Ovary (tissue), 9 donors: ENCODE results near the gene DGKG. TPM values are rescaled to one million over a fixed set of nuclear protein-coding genes. Genes with fewer than 3 reads are reported as not detected.
A peak's percentile ranks its signal among the peaks of the same experiment; 100 is the strongest.

Experiments
- DNase-seq, 5 donors: peaks; one replicate each; pipeline ENCODE4 v3.0.0-alpha.2; 2019 to 2020
- H3K27ac ChIP-seq, 2 donors: fragments of 200-600 bp; one replicate each; pipeline versions ENCODE4 v1.5.1 to v1.8.0; 2019 to 2022
- H3K27me3 ChIP-seq: fragments of 200-600 bp; one replicate; pipeline ENCODE4 v1.8.0; 2022
- H3K36me3 ChIP-seq: fragments of 200-600 bp; sonication (generic); one replicate; pipeline ENCODE4 v1.5.1; 2019
- H3K4me1 ChIP-seq: one replicate; pipeline ENCODE4 v1.8.1; 2013; ENCODE audit warnings: mild to moderate bottlenecking, moderate library complexity; ENCODE audit not compliant: insufficient read depth
- H3K4me3 ChIP-seq: fragments of 200-600 bp; sonication (generic); one replicate; pipeline ENCODE4 v1.5.1; 2017
- H3K9me3 ChIP-seq, 2 donors: fragments of 200-600 bp in 1 of 2; sonication (generic) in 1 of 2; one replicate each; pipeline versions ENCODE4 v1.5.1 to v1.8.1; 2013 to 2019; ENCODE audit warnings: mild to moderate bottlenecking in 1 of 2, moderate library complexity in 1 of 2
- EP300 ChIP-seq: sonication (generic); formaldehyde crosslinking; IDR thresholded peaks from one replicate; pipeline ENCODE4 v1.6.1; 2017; ENCODE audit warnings: antibody characterized with exemption
- POLR2A ChIP-seq: fragments of 450-650 bp; IDR thresholded peaks from one replicate; pipeline ENCODE4 v1.6.1; 2017; ENCODE audit warnings: antibody characterized with exemption, mild to moderate bottlenecking, moderate library complexity
- WGBS, 3 donors: extraction: QIAGEN DNeasy Blood & Tissue Kit in 1 of 3; methylation state at CpG; one replicate each; pipeline versions ENCODE4 v1.1.5 to v1.1.7; 2013 to 2017; 5-methylcytosine and 5-hydroxymethylcytosine counted together
- intact Hi-C, 4 donors: fragments of 100-400 bp; cut with DNase I; formaldehyde crosslinking; loops; one replicate each; pipeline versions ENCODE4 v1.11.0 to v1.15.1; 2022 to 2023
- polyA plus RNA-seq, 2 donors: library from polyadenylated mRNA; stranded (reverse); fragments of 200-250 nt in 1 of 2; fragments of 350-450 nt in 1 of 2; fragmentation: Illumina TruSeq in 1 of 2; extraction: RNeasy Lipid Tissue Mini Kit (QIAGEN cat#74804) in 1 of 2; gene quantifications; one replicate each; pipeline ENCODE4 v1.2.3, GENCODE V29; 2013 to 2014
- total RNA-seq, 7 donors: library from RNA; depleted of rRNA in 2 of 7; stranded (reverse); fragments of >200 nt in 2 of 7; fragmentation: NEBNext Ultra II Directional in 3 of 7; extraction: Animal tissue kit (Norgen Biotek cat#: 25700) in 3 of 7; gene quantifications; one replicate each; pipeline versions ENCODE4 v1.1.0 to v1.2.4, GENCODE V29; 2016 to 2023
- TF ChIP-seq, protein P1 (sequence below), 3 donors: fragments of 450-650 bp in 2 of 3; fragments of 200-600 bp in 1 of 3; IDR thresholded peaks; one replicate each; pipeline versions ENCODE4 v1.5.1 to v1.8.0; 2016 to 2022; ENCODE audit warnings: antibody characterized with exemption in 3 of 3, mild to moderate bottlenecking in 1 of 3
- donor health status: DM: no; HTN: no; CAD: no; lungs with moderate emphysema.
- donor health status: DM: no; HTN: no; CAD: no.
- donor health status: Bipolar disorder and iron deficiency.
- donor health status: DM: yes; HTN: yes; CAD: no.
- donor health status: DM: no; HTN: no; CAD: no.
- donor health status: DM: yes; HTN: yes; CAD: no.

The DGKG gene
- total and polyA plus RNA-seq, 9 donors: 1.0 to 7.0 (median 4.1) TPM

DNA sequence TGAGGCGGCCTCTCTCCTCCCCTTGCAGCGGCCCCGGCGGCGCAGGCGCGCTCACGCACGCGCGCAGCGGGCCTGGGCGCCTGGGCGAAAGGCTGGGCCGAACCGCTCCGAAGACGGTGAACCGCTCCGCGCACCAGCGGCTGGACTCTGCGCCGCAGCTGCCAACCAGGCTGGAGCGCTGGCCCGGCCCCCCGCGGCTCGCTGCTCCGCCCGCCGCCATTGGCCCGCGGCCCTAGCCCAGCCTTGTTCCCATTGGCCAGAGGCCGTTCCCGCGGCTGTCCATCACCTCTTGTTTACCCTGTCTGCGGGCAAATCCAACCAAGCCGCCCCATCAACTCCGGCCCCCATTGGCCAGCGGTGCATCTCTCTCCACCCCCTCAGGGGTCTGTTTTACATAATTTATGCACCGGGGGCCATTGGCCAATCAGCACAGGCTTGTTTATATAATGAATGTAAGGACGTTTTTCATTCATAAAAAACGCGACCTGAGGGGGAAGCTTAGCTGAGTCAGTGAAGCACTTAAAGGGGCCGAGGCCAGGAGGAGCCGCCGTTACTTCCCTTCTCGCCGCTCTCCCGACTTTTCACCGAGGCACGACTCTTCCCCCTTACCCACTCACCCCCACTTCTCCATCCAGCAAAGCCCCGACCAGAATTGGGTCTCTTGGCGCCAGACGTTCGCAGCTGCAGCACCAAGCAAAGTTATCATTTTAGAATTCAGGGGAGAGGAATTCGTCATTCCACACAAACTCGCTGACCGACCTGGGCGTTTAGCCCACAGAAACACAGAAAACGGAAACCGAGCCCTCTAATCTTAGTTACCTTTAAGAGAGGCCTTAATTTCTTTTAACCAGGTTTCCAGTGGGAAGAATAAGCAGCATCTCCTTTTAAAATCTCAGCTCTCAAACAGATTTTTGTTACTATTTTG lies 252.8 kb downstream of the DGKG start, which contains the start of gene ETV5:
TSS of gene ETV5 (minus strand) at position 149 of the 925 bp plus-strand sequence. CDS start 3,221 bp downstream, outside the sequence.
- H3K27ac ChIP-seq: peak within 1 kb of the TSS in 1 of 2 donors; percentile 50
- H3K27me3 ChIP-seq: no peaks in the 10 kb centered on the region
- 0 to 1% (median 1%) methylated on average over 43 to 63 of the region's 63 CpGs for WGBS, 3 donors
- intact Hi-C loops: loop anchor here in 1 of 4 donors (2.0 to 10.0 kb wide), 2 partner anchors 168 to 466 kb away; partner anchors contain the start of gene DNAJB11
- TF ChIP-seq POLR2A (peak; percentile 50), EP300 (no peak)
- H3K9me3 ChIP-seq: no peaks in the 10 kb centered on the region
- peaks cover 7% of the 10 kb centered on the region for H3K4me1 ChIP-seq
- DNase-seq: peak; percentile 97 to 99 (median 98)
- peak within 1 kb of the TSS; percentile 64 for H3K4me3 ChIP-seq
- H3K36me3 ChIP-seq: no peaks in the 10 kb centered on the region

DNA sequence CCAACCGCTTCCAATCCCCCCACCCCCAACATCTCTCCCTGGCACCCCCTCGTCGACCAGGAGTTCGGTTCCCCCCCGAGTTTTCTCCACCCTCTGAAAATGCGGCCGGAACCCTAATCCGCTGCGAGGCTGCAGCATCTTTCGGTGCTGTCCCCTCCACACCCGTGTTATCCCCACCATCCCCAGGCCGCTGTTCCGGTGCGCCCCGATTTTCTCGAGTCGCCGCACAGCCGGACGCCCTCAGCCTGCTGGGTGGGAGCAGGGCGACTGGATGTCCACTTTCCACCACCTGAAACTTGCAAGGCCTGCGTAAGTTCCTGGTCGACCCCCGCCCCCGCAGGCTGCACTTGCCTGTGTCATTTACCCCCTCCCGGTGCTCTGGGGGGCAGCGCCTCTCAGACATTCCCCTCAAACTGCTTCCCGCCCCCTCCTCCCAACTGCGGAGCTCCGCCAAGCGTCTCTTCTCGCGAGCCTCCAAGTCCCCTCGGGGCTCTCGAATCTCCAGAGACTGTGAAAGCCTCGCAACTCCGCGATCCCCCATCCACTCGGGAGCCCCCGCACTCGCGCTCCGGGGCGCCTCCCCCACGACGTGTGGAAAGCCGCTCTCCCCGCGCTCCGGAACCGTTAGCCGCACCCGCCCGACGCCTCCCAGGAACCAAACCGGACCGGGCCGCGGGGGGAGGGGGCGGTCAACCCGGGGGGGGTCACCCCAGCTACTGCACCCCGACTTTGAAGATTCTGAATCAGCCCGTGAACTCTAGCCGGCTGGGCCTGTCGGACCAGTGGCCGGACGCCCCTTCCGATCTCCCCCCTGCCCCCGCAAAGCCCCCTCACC lies 253.7 kb downstream of the DGKG start:
- TF ChIP-seq, protein P1, sequence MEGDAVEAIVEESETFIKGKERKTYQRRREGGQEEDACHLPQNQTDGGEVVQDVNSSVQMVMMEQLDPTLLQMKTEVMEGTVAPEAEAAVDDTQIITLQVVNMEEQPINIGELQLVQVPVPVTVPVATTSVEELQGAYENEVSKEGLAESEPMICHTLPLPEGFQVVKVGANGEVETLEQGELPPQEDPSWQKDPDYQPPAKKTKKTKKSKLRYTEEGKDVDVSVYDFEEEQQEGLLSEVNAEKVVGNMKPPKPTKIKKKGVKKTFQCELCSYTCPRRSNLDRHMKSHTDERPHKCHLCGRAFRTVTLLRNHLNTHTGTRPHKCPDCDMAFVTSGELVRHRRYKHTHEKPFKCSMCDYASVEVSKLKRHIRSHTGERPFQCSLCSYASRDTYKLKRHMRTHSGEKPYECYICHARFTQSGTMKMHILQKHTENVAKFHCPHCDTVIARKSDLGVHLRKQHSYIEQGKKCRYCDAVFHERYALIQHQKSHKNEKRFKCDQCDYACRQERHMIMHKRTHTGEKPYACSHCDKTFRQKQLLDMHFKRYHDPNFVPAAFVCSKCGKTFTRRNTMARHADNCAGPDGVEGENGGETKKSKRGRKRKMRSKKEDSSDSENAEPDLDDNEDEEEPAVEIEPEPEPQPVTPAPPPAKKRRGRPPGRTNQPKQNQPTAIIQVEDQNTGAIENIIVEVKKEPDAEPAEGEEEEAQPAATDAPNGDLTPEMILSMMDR (IDR thresholded peaks at IDR 0.05): no peak
- no peak for TF ChIP-seq EP300
- TF ChIP-seq POLR2A: no peak
- H3K4me3 ChIP-seq: peak overlapping the region; percentile 64
- intact Hi-C loops: loop anchor here in 1 of 4 donors (2.0 to 10.0 kb wide), 2 partner anchors 168 to 466 kb away; partner anchors contain the start of gene DNAJB11
- peaks cover 7% of the 10 kb centered on the region for H3K4me1 ChIP-seq
- no peaks in the 10 kb centered on the region for H3K36me3 ChIP-seq
- no peaks in the 10 kb centered on the region for H3K27me3 ChIP-seq
- peak in 3 of 5 donors; percentile 51 to 66 (median 62) for DNase-seq
- H3K27ac ChIP-seq: peak overlapping the region in 1 of 2 donors; percentile 50
- H3K9me3 ChIP-seq: no peaks in the 10 kb centered on the region
- 0 to 1% (median 0%) methylated on average over 34 to 69 of the region's 69 CpGs for WGBS, 3 donors

DNA sequence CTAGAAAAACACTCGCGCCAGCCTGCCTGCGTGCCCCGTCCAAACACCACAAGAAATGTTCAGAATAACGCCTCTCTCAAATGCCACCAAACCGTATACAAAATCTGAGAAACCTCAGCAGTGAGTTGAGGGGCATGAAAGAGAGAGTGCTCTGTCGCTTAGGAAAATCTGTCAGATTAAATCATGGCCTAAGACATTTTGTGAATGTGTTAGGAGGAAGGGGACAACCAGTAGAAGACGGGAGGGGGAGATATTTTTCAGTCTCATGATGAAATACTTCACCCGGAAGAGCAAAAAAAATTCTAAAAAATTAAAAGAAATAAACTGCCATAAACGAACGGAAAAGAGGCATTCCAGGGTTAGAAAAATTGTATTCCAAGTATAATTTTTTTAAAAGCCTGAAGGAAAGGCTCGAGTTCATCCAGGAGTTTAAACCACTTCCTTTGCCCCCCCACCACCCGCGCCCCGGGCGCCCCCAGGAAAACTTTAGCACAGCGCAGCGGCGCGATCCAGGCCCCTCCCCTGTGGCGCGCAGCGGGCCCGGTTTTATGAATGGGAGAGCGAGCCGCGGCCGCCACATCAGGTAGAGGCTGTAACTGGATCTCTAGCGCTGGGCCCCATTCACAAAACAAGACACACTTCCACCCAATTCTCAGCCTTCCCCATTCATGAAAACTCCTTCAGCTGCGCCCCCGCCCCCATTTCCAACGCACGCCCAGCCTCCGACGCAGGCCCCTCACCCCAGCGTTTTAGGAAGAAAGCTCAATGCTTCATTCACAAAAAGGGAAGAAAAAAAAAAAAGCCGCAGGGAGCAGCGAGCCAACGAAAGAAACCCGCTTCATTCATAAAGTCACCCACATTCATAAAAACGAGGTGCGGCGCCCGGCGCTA lies 254.6 kb downstream of the DGKG start:
- Histone ChIP-seq H3K27ac (no peak overlapping the region), H3K4me3 (peak overlapping the region; percentile 64), H3K4me1 (peaks cover 7% of the 10 kb centered on the region), H3K36me3 (no peaks in the 10 kb centered on the region), H3K27me3 (no peaks in the 10 kb centered on the region), H3K9me3 (no peaks in the 10 kb centered on the region)
- TF ChIP-seq EP300: no peak
- TF ChIP-seq POLR2A: no peak
- TF ChIP-seq, protein P1 (IDR thresholded peaks at IDR 0.05): no peak
- DNase-seq: peak; percentile 43 to 61 (median 47)
- WGBS, 3 donors: 3 to 5% (median 4%) methylated on average over 45 of the region's 45 CpGs
- intact Hi-C loops: loop anchor here in 1 of 4 donors (2.0 to 10.0 kb wide), 2 partner anchors 167 to 467 kb away; partner anchors contain the start of gene DNAJB11

DNA sequence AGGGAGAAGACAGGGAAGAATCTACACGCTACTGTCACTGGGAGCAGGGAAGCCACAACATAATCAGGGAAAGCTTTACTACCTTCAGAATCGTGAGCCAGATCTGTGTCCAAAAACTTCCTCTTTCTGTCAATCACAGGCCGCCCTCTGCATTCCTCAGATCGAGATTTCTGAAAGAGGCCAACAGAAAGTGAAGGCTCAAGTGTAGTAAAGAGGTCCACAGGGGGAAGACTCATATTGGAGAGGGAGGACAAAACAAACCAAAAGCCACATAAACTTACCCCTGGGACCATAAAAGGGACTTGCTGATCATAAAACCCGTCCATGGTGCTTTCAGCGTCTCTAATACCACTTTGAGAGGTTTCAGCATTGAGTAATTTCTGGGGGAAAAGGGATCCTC lies 256.5 kb downstream of the DGKG start:
- intact Hi-C loops: loop anchor here in 1 of 4 donors (10.0 kb wide), 1 partner anchor 469 kb away; the partner anchor contains the start of gene DNAJB11
- no peak overlapping the region for H3K4me3 ChIP-seq

More for the DNA sequence above, 256.5 kb downstream of the DGKG start:
- no peaks in the 10 kb centered on the region for H3K27me3 ChIP-seq
- DNase-seq: no peak
- WGBS, 3 donors: 86 to 88% (median 86%) methylated on average over 6 of the region's 6 CpGs
- peaks cover 7% of the 10 kb centered on the region for H3K4me1 ChIP-seq
- no peak overlapping the region for H3K27ac ChIP-seq
- TF ChIP-seq, protein P1 (IDR thresholded peaks at IDR 0.05): no peak
- no peak for TF ChIP-seq EP300
- no peaks in the 10 kb centered on the region for H3K36me3 ChIP-seq
- H3K9me3 ChIP-seq: no peaks in the 10 kb centered on the region
